HCT116 (cell line): ENCODE results near the gene TMTC1. TPM values are rescaled to one million over a fixed set of nuclear protein-coding genes. Genes with fewer than 3 reads are reported as not detected.

ENCODE experiments used
- ATAC-seq: fragments of 200-7000 bp; cut with Tn5 transposase; 2 replicates; pipeline ENCODE4 v1.9.1; 2020; ENCODE audit warnings: mild to moderate bottlenecking, moderate library complexity
- BruUV-seq: library from RNA; stranded (reverse); fragments of 400-500 nt; replicated peaks from 2 replicates; lab custom pipeline; 2021; lab: Mats Ljungman, UMichigan
- CTCF ChIA-PET: fragments of 300-600 bp; sonication (Branson Sonifier 250); formaldehyde crosslinking; loops from one replicate; lab custom pipeline; 2021; ENCODE audit warnings: antibody characterized with exemption; lab: Charles Lee
- POLR2A ChIA-PET: fragments of 300-600, 350-600 bp; sonication (Branson Sonifier 250); formaldehyde crosslinking; loops from one replicate; lab custom pipeline; 2021; ENCODE audit warnings: antibody characterized with exemption; lab: Charles Lee
- RAD21 ChIA-PET, 2 experiments: fragments of 300-600 bp; sonication (Branson Sonifier 250); formaldehyde crosslinking; loops; one replicate each; lab custom pipeline; 2023; ENCODE audit warnings: low total read pairs in 2 of 2; ENCODE audit not compliant: uncharacterized antibody in 2 of 2, unreplicated experiment in 2 of 2, low non-redundant PET in 1 of 2; lab: Charles Lee
- DNase-seq: peaks from one replicate; pipeline ENCODE4 v3.0.0-alpha.2; 2010; ENCODE audit warnings: low read depth, low spot score
- H2AFZ ChIP-seq: fragments of 200-600 bp; shearing (Covaris generic), sonication (generic); 2 replicates; pipeline ENCODE4 v1.6.1; 2017; ENCODE audit warnings: low read depth, mixed run types, mixed read lengths, antibody characterized with exemption, low read length; ENCODE audit not compliant: poor library complexity, severe bottlenecking
- H3K27ac ChIP-seq: 2 replicates; pipeline ENCODE4 v1.5.1; 2012; ENCODE audit warnings: low read depth, low read length
- H3K27me3 ChIP-seq: fragments of 200-600 bp; sonication (generic); 2 replicates; pipeline ENCODE4 v1.6.1; 2016; ENCODE audit warnings: mixed run types, low read length, mixed read lengths; ENCODE audit not compliant: insufficient read depth
- H3K36me3 ChIP-seq, 2 experiments: fragments of 200-500 bp in 1 of 2; fragments of 200-600 bp in 1 of 2; sonication (Bioruptor generic) in 1 of 2; sonication (generic) in 1 of 2; 2 replicates each; pipeline versions ENCODE4 v1.5.1 to v1.6.1; 2014 to 2016; ENCODE audit warnings: low read length in 2 of 2, inconsistent platforms in 1 of 2, mixed read lengths in 1 of 2, mixed run types in 1 of 2; ENCODE audit not compliant: insufficient read depth in 2 of 2, control insufficient read depth in 1 of 2
- H3K4me1 ChIP-seq, 2 experiments: fragments of 200-600 bp in 1 of 2; sonication (generic) in 1 of 2; 2 replicates each; pipeline versions ENCODE4 v1.5.1 to v1.6.1; 2012 to 2017; ENCODE audit warnings: low read length in 2 of 2, inconsistent platforms in 1 of 2, mild to moderate bottlenecking in 1 of 2, mixed read lengths in 1 of 2, mixed run types in 1 of 2, moderate library complexity in 1 of 2; ENCODE audit not compliant: insufficient read depth in 2 of 2, control insufficient read depth in 1 of 2
- H3K4me2 ChIP-seq: fragments of 200-600 bp; sonication (generic); 2 replicates; pipeline ENCODE4 v1.6.1; 2017; ENCODE audit warnings: mixed run types, low read length, mixed read lengths
- H3K4me3 ChIP-seq, 2 experiments: fragments of 200-600 bp in 1 of 2; sonication (generic) in 1 of 2; replicated peaks in 1 of 2; 2 replicates each; pipeline ENCODE4 v1.5.1; 2011 to 2016; ENCODE audit warnings: low read length in 2 of 2, control low read depth in 1 of 2, low read depth in 1 of 2, mild to moderate bottlenecking in 1 of 2, mixed read lengths in 1 of 2, mixed run types in 1 of 2
- H3K79me2 ChIP-seq: fragments of 200-600 bp; sonication (generic); 2 replicates; pipeline ENCODE4 v1.6.1; 2017; ENCODE audit warnings: mild to moderate bottlenecking, mixed run types, low read length, moderate library complexity, mixed read lengths; ENCODE audit not compliant: insufficient read depth
- H3K9ac ChIP-seq: fragments of 200-600 bp; sonication (generic); 2 replicates; pipeline ENCODE4 v1.6.1; 2016; ENCODE audit warnings: low read length, mixed read lengths
- H3K9me2 ChIP-seq: fragments of 200-600 bp; sonication (generic), shearing (Covaris generic); 2 replicates; pipeline ENCODE4 v1.6.1; 2017; ENCODE audit warnings: mixed run types, mild to moderate bottlenecking, moderate library complexity; ENCODE audit not compliant: insufficient read depth
- H3K9me3 ChIP-seq, 2 experiments: fragments of 200-500 bp in 1 of 2; fragments of 200-600 bp in 1 of 2; sonication (Bioruptor generic) in 1 of 2; sonication (generic) in 1 of 2; 2 replicates each; pipeline ENCODE4 v1.6.1; 2014 to 2017; ENCODE audit warnings: low read length in 2 of 2, mixed read lengths in 2 of 2, inconsistent platforms in 1 of 2, low read depth in 1 of 2, mild to moderate bottlenecking in 1 of 2, mixed run types in 1 of 2, moderate library complexity in 1 of 2; ENCODE audit not compliant: control insufficient read depth in 1 of 2, insufficient read depth in 1 of 2
- H4K20me1 ChIP-seq: fragments of 200-600 bp; sonication (generic), shearing (Covaris generic); 2 replicates; pipeline ENCODE4 v1.6.1; 2017; ENCODE audit warnings: mixed run types, mild to moderate bottlenecking, moderate library complexity; ENCODE audit not compliant: insufficient read depth
- ATF3 ChIP-seq: IDR thresholded peaks from 2 replicates; pipeline ENCODE4 v1.6.1; 2012
- CBX3 ChIP-seq: IDR thresholded peaks from 2 replicates; pipeline ENCODE4 v1.6.1; 2012; ENCODE audit warnings: low read depth
- CEBPB ChIP-seq: IDR thresholded peaks from 2 replicates; pipeline ENCODE4 v1.6.1; 2012; ENCODE audit warnings: low read depth
- EGR1 ChIP-seq: IDR thresholded peaks from 2 replicates; pipeline ENCODE4 v1.6.1; 2012; ENCODE audit warnings: low read depth
- EZH2 ChIP-seq: fragments of 200-600 bp; sonication (generic); IDR thresholded peaks from 2 replicates; pipeline ENCODE4 v1.6.1; 2017; ENCODE audit warnings: antibody characterized with exemption, mixed run types
- EZH2phosphoT487 ChIP-seq: fragments of 200-600 bp; IDR thresholded peaks from 2 replicates; pipeline ENCODE4 v1.6.1; 2018; ENCODE audit warnings: antibody characterized with exemption, borderline replicate concordance
- FOSL1 ChIP-seq: IDR thresholded peaks from 2 replicates; pipeline ENCODE4 v1.6.1; 2012; ENCODE audit warnings: low read depth
- JUND ChIP-seq: IDR thresholded peaks from 2 replicates; pipeline ENCODE4 v1.6.1; 2012
- POLR2A ChIP-seq: IDR thresholded peaks from 2 replicates; pipeline ENCODE4 v1.7.0; 2011; ENCODE audit warnings: borderline replicate concordance; ENCODE audit not compliant: insufficient read depth, insufficient read length; ENCODE audit errors: extremely low read depth
- POLR2AphosphoS5 ChIP-seq: IDR thresholded peaks from 2 replicates; pipeline ENCODE4 v1.6.1; 2011; ENCODE audit warnings: mild to moderate bottlenecking, low read depth, low read length, moderate library complexity
- RAD21 ChIP-seq: IDR thresholded peaks from 2 replicates; pipeline ENCODE4 v1.6.1; 2012; ENCODE audit warnings: low read depth, mild to moderate bottlenecking
- REST ChIP-seq: IDR thresholded peaks from 2 replicates; pipeline ENCODE4 v1.6.1; 2012; ENCODE audit warnings: low read depth
- SIN3A ChIP-seq: IDR thresholded peaks from 2 replicates; pipeline ENCODE4 v1.6.1; 2012; ENCODE audit warnings: low read depth
- SP1 ChIP-seq: IDR thresholded peaks from 2 replicates; pipeline ENCODE4 v1.6.1; 2012; ENCODE audit warnings: low read depth
- SRF ChIP-seq: IDR thresholded peaks from 2 replicates; pipeline ENCODE4 v1.6.1; 2012; ENCODE audit warnings: low read depth
- TCF7L2 ChIP-seq: IDR thresholded peaks from 2 replicates; pipeline ENCODE4 v1.7.0; 2011; ENCODE audit warnings: borderline replicate concordance, inconsistent platforms; ENCODE audit not compliant: insufficient read depth, insufficient read length; ENCODE audit errors: extremely low read depth
- YY1 ChIP-seq: IDR thresholded peaks from 2 replicates; pipeline ENCODE4 v1.6.1; 2011; ENCODE audit warnings: low read length, low read depth, moderate library complexity, mild to moderate bottlenecking; ENCODE audit not compliant: insufficient replicate concordance; ENCODE audit errors: extremely low read depth
- intact Hi-C: fragments of 100-400 bp; cut with micrococcal nuclease; formaldehyde crosslinking; loops from 2 replicates; pipeline ENCODE4 v1.10.0; 2022
- total RNA-seq: library from RNA; stranded (reverse); gene quantifications from one replicate; pipeline ENCODE4 v1.2.1, GENCODE V29; 2021; ENCODE audit not compliant: unreplicated experiment

TMTC1 gene
- total RNA-seq, 1 experiment from 2014 or later: 2.0 TPM

GRCh38 chr12:29778531-29778930 lies 5.2 kb downstream of the TMTC1 start:
- Histone ChIP-seq H3K27me3 (no peaks in the 10 kb centered on the region), H3K9me2 (no peaks in the 10 kb centered on the region), H3K79me2 (no peaks in the 10 kb centered on the region), H3K36me3 (no peaks in the 10 kb centered on the region), H3K27ac (no peak overlapping the region), H2AFZ (no peak overlapping the region), H3K4me2 (no peak overlapping the region), H3K4me1 (peaks cover 0 to 7% of the 10 kb centered on the region in 2 experiments; a peak in 1 of 4 replicates), H3K9ac (no peak overlapping the region), H3K4me3 (no peak overlapping the region), H4K20me1 (no peaks in the 10 kb centered on the region), H3K9me3 (peaks cover 6 to 9% of the 10 kb centered on the region in 2 experiments; a peak in 2 of 4 replicates)
- DNase-seq (no peak), ATAC-seq (no peak)
- POLR2A ChIA-PET: no interaction called here
- RAD21 ChIA-PET: interaction anchor here in 1 of 2 experiments (0.5 kb wide), 1 partner anchor 546 kb away, joined by 4 read pairs; no protein-coding TSS in a partner anchor
- no TSS peak for BruUV-seq
- CTCF ChIA-PET: no interaction called here
- intact Hi-C loops: no loop called here
- no peak for TF ChIP-seq REST
- TF ChIP-seq ATF3: no peak
- no peak for TF ChIP-seq RAD21

GRCh38 chr12:29773076-29773475 lies 10.7 kb downstream of the TMTC1 start:
- DNase-seq (no peak), ATAC-seq (no peak)
- POLR2A ChIA-PET: no interaction called here
- H3K79me2 ChIP-seq: no peaks in the 10 kb centered on the region
- peaks cover 6 to 9% of the 10 kb centered on the region in 2 experiments; a peak in 2 of 4 replicates for H3K9me3 ChIP-seq
- H3K9me2 ChIP-seq: no peaks in the 10 kb centered on the region
- H3K27ac ChIP-seq: no peak overlapping the region
- H3K9ac ChIP-seq: no peak overlapping the region
- no peaks in the 10 kb centered on the region for H3K4me1 ChIP-seq
- intact Hi-C loops: no loop called here
- H3K4me2 ChIP-seq: no peak overlapping the region
- no peak overlapping the region for H3K4me3 ChIP-seq
- no peaks in the 10 kb centered on the region for H3K27me3 ChIP-seq
- no TSS peak for BruUV-seq
- H4K20me1 ChIP-seq: no peaks in the 10 kb centered on the region
- CTCF ChIA-PET: no interaction called here
- no peaks in the 10 kb centered on the region for H3K36me3 ChIP-seq
- no peak overlapping the region for H2AFZ ChIP-seq
- RAD21 ChIA-PET: no interaction called here
- TF ChIP-seq EZH2phosphoT487: no peak
- no peak for TF ChIP-seq TCF7L2
- TF ChIP-seq POLR2A: no peak
- TF ChIP-seq ATF3: no peak
- TF ChIP-seq POLR2AphosphoS5: no peak
- TF ChIP-seq FOSL1: no peak
- no peak for TF ChIP-seq SRF
- TF ChIP-seq CBX3: no peak
- TF ChIP-seq JUND: no peak
- TF ChIP-seq EGR1: no peak
- no peak for TF ChIP-seq SP1
- TF ChIP-seq EZH2: no peak
- no peak for TF ChIP-seq SIN3A
- no peak for TF ChIP-seq YY1
- TF ChIP-seq RAD21: no peak
- TF ChIP-seq CEBPB: no peak
